Endothelial cell (in vitro differentiated cells): Measurements from ENCODE around the gene GFAP. TPM values are rescaled to one million over a fixed set of nuclear protein-coding genes. Genes with fewer than 3 reads are reported as not detected.

ENCODE experiments used
- DNase-seq: peaks from one replicate; pipeline ENCODE4 v3.0.0; 2021; ENCODE audit warnings: low spot score
- H3K27ac Mint-ChIP-seq: one replicate; pipeline ENCODE4 v1.8.0; 2021; ENCODE audit warnings: mixed read lengths, inconsistent platforms; ENCODE audit not compliant: unreplicated experiment
- H3K27me3 Mint-ChIP-seq: one replicate; pipeline ENCODE4 v1.8.0; 2021; ENCODE audit warnings: mild to moderate bottlenecking, moderate library complexity, mixed read lengths, inconsistent platforms; ENCODE audit not compliant: unreplicated experiment
- H3K36me3 Mint-ChIP-seq: one replicate; pipeline ENCODE4 v1.8.0; 2021; ENCODE audit warnings: mild to moderate bottlenecking, low read depth, mixed read lengths, inconsistent platforms; ENCODE audit not compliant: unreplicated experiment
- H3K4me1 Mint-ChIP-seq: one replicate; pipeline ENCODE4 v1.8.0; 2021; ENCODE audit warnings: mild to moderate bottlenecking, mixed read lengths, inconsistent platforms; ENCODE audit not compliant: unreplicated experiment
- H3K4me3 Mint-ChIP-seq: one replicate; pipeline ENCODE4 v1.8.0; 2021; ENCODE audit warnings: mild to moderate bottlenecking, mixed read lengths, inconsistent platforms; ENCODE audit not compliant: unreplicated experiment
- H3K9me3 Mint-ChIP-seq: one replicate; pipeline ENCODE4 v1.8.0; 2021; ENCODE audit warnings: mixed read lengths, inconsistent platforms; ENCODE audit not compliant: unreplicated experiment
- long read RNA-seq: library from polyadenylated mRNA; unstranded; transcript quantifications from one replicate; pipeline ENCODE4 v2.0.0, GENCODE V29; 2020; ENCODE audit not compliant: unreplicated experiment
- total RNA-seq: library from RNA; stranded (reverse); fragmentation: NEBNext Ultra II Directional; extraction: Animal tissue kit (Norgen Biotek cat#: 25700); gene quantifications from one replicate; pipeline ENCODE4 v1.2.1, GENCODE V29; 2021; ENCODE audit not compliant: unreplicated experiment
- TF ChIP-seq, protein P1 (sequence below): fragments of 200-600 bp; sonication (generic); IDR thresholded peaks from one replicate; pipeline ENCODE4 v1.5.0; 2021; ENCODE audit warnings: antibody characterized with exemption; ENCODE audit not compliant: unreplicated experiment

The GFAP gene
- total RNA-seq, result not detected
- long read RNA-seq, result 0 reads

DNA sequence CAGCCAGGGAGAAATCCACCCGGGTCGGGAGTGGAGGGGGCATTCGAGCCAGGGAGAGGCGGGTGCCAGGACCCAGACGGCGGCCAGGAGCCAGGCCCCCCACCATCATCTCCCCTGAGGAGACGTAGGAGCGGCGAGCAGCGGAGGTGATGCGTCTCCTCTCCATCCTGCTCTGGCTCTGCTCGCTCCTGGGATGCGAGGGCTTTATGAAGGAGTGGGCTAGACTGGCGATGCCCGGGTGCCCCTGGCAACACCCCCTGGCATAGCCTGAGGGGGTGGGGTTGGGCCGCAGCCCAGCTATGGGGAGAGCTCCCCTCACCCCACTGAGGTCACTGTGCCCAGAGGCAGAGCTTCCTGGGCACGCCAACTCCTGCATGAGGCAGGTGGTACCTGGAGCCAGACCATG, at the start of gene GFAP:
GFAP (minus strand) TSS at position 180 of the 406 bp plus-strand sequence; CDS start at position 166, 14 bp downstream.
- DNase-seq, result no peak
- Mint-ChIP-seq H3K4me3 (peak within 1 kb of the TSS; percentile 19), H3K36me3 (peaks cover 4% of the 10 kb centered on the region), H3K27ac (no peak within 1 kb of the TSS), H3K4me1 (peaks cover 12% of the 10 kb centered on the region), H3K9me3 (no peaks in the 10 kb centered on the region), H3K27me3 (peaks cover 10% of the 10 kb centered on the region)
- TF ChIP-seq, protein P1, sequence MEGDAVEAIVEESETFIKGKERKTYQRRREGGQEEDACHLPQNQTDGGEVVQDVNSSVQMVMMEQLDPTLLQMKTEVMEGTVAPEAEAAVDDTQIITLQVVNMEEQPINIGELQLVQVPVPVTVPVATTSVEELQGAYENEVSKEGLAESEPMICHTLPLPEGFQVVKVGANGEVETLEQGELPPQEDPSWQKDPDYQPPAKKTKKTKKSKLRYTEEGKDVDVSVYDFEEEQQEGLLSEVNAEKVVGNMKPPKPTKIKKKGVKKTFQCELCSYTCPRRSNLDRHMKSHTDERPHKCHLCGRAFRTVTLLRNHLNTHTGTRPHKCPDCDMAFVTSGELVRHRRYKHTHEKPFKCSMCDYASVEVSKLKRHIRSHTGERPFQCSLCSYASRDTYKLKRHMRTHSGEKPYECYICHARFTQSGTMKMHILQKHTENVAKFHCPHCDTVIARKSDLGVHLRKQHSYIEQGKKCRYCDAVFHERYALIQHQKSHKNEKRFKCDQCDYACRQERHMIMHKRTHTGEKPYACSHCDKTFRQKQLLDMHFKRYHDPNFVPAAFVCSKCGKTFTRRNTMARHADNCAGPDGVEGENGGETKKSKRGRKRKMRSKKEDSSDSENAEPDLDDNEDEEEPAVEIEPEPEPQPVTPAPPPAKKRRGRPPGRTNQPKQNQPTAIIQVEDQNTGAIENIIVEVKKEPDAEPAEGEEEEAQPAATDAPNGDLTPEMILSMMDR, result no peak

DNA sequence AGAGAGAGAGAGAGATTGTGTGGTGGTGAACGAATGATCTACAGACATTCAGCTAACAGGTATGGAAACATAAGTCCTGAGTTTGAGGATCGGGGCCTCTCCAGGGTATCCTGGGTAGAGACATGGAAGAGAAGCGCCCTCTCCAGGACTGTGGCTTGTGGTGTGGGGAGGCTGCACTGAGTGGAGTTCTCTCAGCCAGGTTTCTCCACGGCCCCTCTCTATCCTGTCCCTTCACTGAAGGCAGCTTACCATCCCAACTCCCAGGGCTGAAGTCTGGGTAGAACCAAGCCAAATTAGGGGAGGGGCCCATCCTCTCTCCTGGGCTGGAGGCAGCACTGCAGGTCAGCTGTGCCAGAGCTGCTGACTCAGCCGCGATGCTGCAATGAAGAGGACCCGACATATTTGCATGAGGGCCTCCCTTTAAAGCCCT, 46.6 kb upstream of the GFAP start:
- DNase-seq, result no peak
- peaks cover 13% of the 10 kb centered on the region for H3K27me3 Mint-ChIP-seq
- TF ChIP-seq, protein P1, result no peak
- no peaks in the 10 kb centered on the region for H3K9me3 Mint-ChIP-seq
- H3K36me3 Mint-ChIP-seq, result no peaks in the 10 kb centered on the region
- no peak overlapping the region for H3K4me3 Mint-ChIP-seq
- H3K27ac Mint-ChIP-seq, result no peak overlapping the region
- H3K4me1 Mint-ChIP-seq, result no peaks in the 10 kb centered on the region

DNA sequence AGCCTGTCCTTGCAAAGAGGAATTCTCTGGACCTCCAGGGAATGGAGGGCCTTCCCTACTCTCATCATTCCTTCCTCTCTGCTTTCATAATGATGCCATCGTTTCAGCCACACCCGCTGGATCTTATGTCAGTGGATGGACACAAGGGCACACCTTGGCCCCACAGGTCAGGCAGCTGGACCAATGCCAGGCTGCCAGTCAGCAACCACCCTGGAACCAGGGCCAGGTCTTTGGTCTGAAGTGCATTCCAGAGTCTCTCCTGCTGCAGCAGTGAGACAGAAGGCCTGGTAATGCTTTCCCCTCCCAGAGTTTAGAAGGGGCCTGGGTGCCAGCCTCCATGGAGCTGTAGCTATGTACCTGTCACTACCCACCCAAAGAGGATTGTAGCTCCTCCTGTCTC, 45.4 kb upstream of the GFAP start:
- no peak overlapping the region for H3K27ac Mint-ChIP-seq
- no peak overlapping the region for H3K4me3 Mint-ChIP-seq
- no peaks in the 10 kb centered on the region for H3K36me3 Mint-ChIP-seq
- H3K4me1 Mint-ChIP-seq, result no peaks in the 10 kb centered on the region
- peaks cover 6% of the 10 kb centered on the region for H3K27me3 Mint-ChIP-seq
- TF ChIP-seq, protein P1, result no peak
- no peak for DNase-seq
- no peaks in the 10 kb centered on the region for H3K9me3 Mint-ChIP-seq

DNA sequence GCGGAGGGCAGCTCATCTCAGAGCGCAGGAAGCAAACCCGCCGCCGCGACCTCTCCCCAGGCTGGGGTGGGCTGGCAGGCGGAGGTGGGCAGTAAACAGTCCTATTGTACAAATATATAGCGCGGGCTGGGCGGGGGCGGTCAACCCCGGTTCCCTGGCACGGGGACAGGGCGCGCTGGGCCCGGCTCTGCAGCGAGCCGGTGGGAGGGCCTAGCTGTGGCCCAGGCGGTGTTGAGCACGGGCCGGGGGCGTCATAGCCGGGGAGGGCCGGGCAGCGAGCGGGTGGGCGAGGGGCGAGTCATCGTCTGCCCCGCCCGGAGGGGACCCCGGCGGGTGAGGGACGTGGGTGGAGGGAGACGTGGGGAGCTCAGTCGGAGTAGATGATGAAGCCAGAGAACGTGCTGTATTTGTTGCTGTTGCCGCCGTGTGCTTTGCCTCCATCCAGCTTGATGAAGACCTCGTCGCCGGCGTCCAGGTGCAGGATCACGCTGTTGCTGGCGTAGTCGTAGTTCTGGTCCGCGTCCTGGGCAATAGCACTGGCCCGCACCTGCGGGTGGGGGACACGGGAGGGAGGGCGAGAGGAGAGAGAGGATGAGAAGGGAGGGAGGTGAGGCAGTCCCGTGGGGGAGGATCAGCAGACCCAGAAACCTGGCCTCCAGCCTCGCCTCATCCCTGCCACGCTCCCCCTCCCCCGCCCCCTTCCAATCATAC, 44.7 kb upstream of the GFAP start:
- no peaks in the 10 kb centered on the region for H3K9me3 Mint-ChIP-seq
- DNase-seq, result no peak
- H3K4me3 Mint-ChIP-seq, result no peak overlapping the region
- TF ChIP-seq, protein P1, result no peak
- peaks cover 4% of the 10 kb centered on the region for H3K27me3 Mint-ChIP-seq
- H3K4me1 Mint-ChIP-seq, result no peaks in the 10 kb centered on the region
- no peaks in the 10 kb centered on the region for H3K36me3 Mint-ChIP-seq
- no peak overlapping the region for H3K27ac Mint-ChIP-seq
